ENCODE measurements around the gene UNC13A. TPM values are rescaled to one million over a fixed set of nuclear protein-coding genes. Genes with fewer than 3 reads are reported as not detected.
"Not testable (repeated sequence)": the region's sequence is repeated elsewhere in the genome, so short reads cannot be mapped to it uniquely, and the experiment has no call there.

The UNC13A gene
- total RNA-seq, 2 donors from 2014 or later, result not detected

DNA sequence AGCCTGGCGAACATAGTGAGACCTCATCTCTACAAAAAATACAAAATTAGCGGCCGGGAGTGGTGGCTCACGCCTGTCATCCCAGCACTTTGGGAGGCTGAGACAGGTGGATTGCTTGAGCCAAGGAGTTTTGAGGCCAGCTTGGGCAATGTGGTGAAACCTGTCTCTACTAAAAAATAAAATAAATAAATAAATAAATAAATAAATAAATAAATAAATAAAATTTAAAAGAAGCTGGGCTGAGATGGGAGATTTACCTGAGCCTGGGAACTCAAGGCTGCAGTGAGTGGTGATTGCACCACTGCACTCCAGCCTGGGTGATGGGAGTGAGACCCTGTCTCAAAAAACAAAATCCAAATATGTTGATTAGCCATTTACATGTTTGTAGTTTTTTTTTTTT lies 135.4 kb downstream of the UNC13A start:
- not testable (repeated sequence) for H3K4me3 Mint-ChIP-seq; H3K36me3 Mint-ChIP-seq (ENCODE audit: low read depth); H3K4me1 Mint-ChIP-seq; H3K9me3 ChIP-seq (ENCODE audit: control insufficient read depth, low read length, poor library complexity, severe bottlenecking); DNase-seq; H3K27ac Mint-ChIP-seq; ATAC-seq; H3K27me3 Mint-ChIP-seq

Other genes starting within 250 kb of the UNC13A start
- not detected for gene TMEM221, start 239.7 kb downstream of the UNC13A start, total RNA-seq
- not detected for gene NXNL1, start 227.4 kb downstream of the UNC13A start, total RNA-seq
- 1 to 10 TPM; 5.8 to 7.1 TPM for gene SLC27A1, start 217.8 kb downstream of the UNC13A start, total RNA-seq
- 10 to 100 TPM; 48.6 to 53.7 TPM for gene PGLS, start 176.7 kb downstream of the UNC13A start, total RNA-seq
- 10 to 100 TPM; 42.1 to 42.4 TPM for gene COLGALT1, start 132.7 kb downstream of the UNC13A start, total RNA-seq
- gene MAP1S, start 31.1 kb upstream of the UNC13A start, total RNA-seq, result 10 to 100 TPM; 34.6 to 36.0 TPM
- gene FCHO1, start 63.1 kb upstream of the UNC13A start, total RNA-seq, result 10 to 100 TPM; 69.2 to 71.9 TPM
- under 1 TPM; 0.52 to 0.94 TPM for gene B3GNT3, start 106.8 kb upstream of the UNC13A start, total RNA-seq
- 1 to 10 TPM; 5.0 to 9.1 TPM for gene INSL3, start 133.2 kb upstream of the UNC13A start, total RNA-seq
- gene JAK3, start 159.6 kb upstream of the UNC13A start, total RNA-seq, result 100 to 1,000 TPM; 149 to 211 TPM
- gene RPL18A, start 171.6 kb upstream of the UNC13A start, total RNA-seq, result 1,000 to 10,000 TPM; 3,447 to 3,486 TPM
- 1 to 10 TPM; 1.3 to 2.0 TPM for gene SLC5A5, start 183.6 kb upstream of the UNC13A start, total RNA-seq
- gene CCDC124, start 244.7 kb upstream of the UNC13A start, total RNA-seq, result 10 to 100 TPM; 21.8 to 27.0 TPM